Stomach smooth muscle (tissue), 2 donors: ENCODE data around the gene VPS45.

Experiments
- H3K27ac ChIP-seq: one replicate; pipeline ENCODE4 v1.7.0; 2013; ENCODE audit warnings: mild to moderate bottlenecking, low read length, inconsistent platforms
- H3K27me3 ChIP-seq, 2 donors: one replicate each; pipeline ENCODE4 v1.7.0; 2013; ENCODE audit warnings: low read length in 2 of 2; ENCODE audit not compliant: insufficient read depth in 2 of 2, control insufficient read depth in 1 of 2
- H3K36me3 ChIP-seq, 2 donors: one replicate each; pipeline ENCODE4 v1.7.0; 2013; ENCODE audit warnings: low read length in 2 of 2; ENCODE audit not compliant: control insufficient read depth in 2 of 2, insufficient read depth in 2 of 2
- H3K4me1 ChIP-seq: one replicate; pipeline ENCODE4 v1.7.0; 2013; ENCODE audit warnings: low read length; ENCODE audit not compliant: control insufficient read depth, insufficient read depth
- H3K4me3 ChIP-seq, 2 donors: one replicate each; pipeline ENCODE4 v1.7.0; 2013; ENCODE audit warnings: low read length in 2 of 2
- H3K9ac ChIP-seq, 2 donors: one replicate each; pipeline ENCODE4 v1.7.0; 2013; ENCODE audit warnings: low read length in 2 of 2, mild to moderate bottlenecking in 1 of 2
- H3K9me3 ChIP-seq, 2 donors: one replicate each; pipeline ENCODE4 v1.7.0; 2013; ENCODE audit warnings: low read length in 2 of 2; ENCODE audit not compliant: control insufficient read depth in 2 of 2
- donor health status: healthy.
- donor health status: Pancreatic carcinoma.

The VPS45 gene

GRCh38 chr1:150187560-150187931 is 120.0 kb downstream of the VPS45 start:
- H3K27me3 ChIP-seq = no peaks in the 10 kb centered on the region
- H3K27ac ChIP-seq = no peak overlapping the region
- H3K9me3 ChIP-seq = no peaks in the 10 kb centered on the region
- H3K9ac ChIP-seq = no peak overlapping the region
- no peak overlapping the region for H3K4me3 ChIP-seq
- no peaks in the 10 kb centered on the region for H3K36me3 ChIP-seq
- H3K4me1 ChIP-seq = no peaks in the 10 kb centered on the region

GRCh38 chr1:150192012-150192411 is 124.4 kb downstream of the VPS45 start:
- Histone ChIP-seq H3K27me3 (no peaks in the 10 kb centered on the region), H3K27ac (no peak overlapping the region), H3K4me1 (no peaks in the 10 kb centered on the region), H3K36me3 (no peaks in the 10 kb centered on the region), H3K9ac (no peak overlapping the region), H3K4me3 (no peak overlapping the region), H3K9me3 (no peaks in the 10 kb centered on the region)

DNA sequence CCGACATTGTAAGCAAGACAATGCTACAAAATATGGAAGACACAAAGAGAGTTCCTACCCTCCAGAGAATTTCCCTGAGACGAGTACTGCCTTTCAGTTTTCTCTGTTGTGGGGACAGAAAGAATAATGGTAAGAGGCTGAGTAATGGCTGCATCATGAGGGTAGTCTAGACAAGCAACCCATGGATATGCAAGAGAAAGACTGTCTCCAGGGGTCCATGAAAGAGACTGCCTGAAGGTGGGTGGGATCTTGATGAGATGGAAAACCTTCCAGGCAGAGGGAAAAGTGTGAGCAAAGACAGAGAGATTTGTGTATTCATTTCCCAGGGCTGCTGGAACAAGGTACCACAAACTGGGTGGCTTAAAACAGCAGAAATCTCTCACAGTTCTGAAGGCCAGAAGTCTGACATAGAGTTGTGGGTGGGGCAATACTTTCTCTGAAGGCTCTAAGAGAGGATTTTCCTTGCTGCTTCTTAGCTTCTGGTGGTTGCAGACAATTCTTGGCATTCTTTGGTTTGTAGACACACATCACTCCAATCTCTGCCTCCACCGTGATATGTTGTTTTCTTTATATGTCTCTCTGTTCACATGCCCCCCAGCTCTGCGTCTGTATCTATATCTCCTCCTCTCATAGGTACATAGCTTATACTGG is 126.9 kb downstream of the VPS45 start:
- Histone ChIP-seq H3K9me3 (no peaks in the 10 kb centered on the region), H3K9ac (no peak overlapping the region), H3K36me3 (no peaks in the 10 kb centered on the region), H3K27me3 (no peaks in the 10 kb centered on the region), H3K27ac (no peak overlapping the region), H3K4me1 (no peaks in the 10 kb centered on the region), H3K4me3 (no peak overlapping the region)
